HK-2 (cell line): ENCODE results near the gene LCN10.
"Not testable (repeated sequence)": the region's sequence is repeated elsewhere in the genome, so short reads cannot be mapped to it uniquely, and the experiment has no call there.

Experiments used
- DNase-seq: peaks from one replicate; pipeline ENCODE4 v3.0.0-alpha.2; 2018; ENCODE audit not compliant: unreplicated experiment

The LCN10 gene

DNA sequence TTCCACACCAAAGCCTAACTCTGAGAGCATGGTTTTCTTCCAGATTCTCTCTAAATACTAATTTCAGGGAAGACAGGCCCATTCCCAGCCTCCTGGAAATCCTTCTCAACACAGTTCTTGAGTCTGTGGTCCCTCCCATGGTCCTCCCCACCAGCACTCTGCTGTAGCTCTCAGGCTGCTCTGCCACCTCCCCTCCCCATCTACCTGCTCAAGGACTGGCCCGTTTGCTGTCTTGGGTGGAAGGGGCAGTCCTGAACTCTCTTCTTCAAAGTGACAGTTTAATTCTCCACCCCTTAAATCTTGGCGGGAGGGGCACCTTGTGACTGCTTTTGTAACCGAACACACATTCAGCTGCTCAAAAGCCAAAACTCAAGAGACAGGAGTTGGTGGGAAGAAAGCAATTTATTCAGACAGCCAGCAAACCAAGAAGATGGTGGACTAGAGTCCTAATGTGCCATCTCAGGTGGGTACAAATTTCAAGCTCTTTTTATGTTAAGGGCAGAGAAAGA lies 29.2 kb upstream of the LCN10 start:
- DNase-seq, result no peak

DNA sequence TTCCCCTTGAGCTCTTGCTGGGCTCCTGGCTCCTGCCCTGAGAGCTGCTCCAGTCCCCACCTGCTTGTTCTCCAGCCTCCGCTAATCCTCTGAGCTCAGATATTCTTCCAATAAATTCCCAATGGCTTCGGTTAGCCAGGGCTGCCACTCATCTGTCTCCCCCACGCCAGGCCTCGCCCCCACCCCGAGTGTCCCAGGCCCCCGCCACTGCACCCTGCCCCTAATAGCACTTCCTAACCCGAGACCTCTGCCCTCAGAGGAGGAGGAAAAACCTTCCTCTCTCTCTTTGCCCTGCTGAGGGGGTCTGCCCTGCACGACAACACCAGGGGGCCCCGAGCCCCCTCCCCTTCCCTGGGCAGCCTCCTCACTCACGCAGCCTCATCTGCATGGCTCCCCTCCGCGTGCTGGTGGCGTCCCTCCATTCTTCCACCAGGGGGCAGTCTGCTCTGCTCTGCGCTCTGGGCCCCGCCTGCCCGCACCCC lies 27.0 kb upstream of the LCN10 start:
- DNase-seq, result no peak

DNA sequence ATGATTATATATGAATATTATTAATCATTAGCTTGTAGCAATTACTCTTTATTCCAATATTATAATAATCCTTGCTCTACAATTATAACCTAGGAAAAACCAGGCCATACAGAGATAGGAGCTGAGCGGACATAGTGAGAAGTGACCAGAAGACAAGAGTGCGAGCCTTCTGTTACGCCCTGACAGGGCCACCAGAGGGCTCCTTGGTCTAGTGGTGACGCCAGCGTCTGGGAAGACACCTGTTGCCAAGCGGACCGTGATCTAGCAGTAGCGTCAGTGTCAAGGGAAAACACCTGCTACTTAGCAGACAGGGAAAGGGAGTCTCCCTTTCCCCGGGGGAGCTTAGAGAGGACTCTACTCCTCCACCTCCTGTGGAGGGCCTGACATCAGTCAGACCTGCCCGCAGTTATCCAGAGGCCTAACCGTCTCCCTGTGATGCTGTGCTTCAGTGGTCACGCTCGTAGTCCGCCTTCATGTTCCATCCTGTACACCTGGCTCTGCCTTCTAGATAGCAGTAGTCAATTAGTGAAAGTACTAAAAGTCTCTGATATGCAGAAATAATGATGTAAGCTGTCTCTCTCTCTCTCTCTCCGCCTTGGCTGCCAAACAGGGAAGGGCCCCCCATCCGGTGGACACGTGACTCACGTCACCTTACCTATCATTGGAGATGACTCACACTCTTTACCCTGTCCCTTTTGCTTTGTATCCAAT lies 23.8 kb upstream of the LCN10 start:
- peak; percentile 65 for DNase-seq

DNA sequence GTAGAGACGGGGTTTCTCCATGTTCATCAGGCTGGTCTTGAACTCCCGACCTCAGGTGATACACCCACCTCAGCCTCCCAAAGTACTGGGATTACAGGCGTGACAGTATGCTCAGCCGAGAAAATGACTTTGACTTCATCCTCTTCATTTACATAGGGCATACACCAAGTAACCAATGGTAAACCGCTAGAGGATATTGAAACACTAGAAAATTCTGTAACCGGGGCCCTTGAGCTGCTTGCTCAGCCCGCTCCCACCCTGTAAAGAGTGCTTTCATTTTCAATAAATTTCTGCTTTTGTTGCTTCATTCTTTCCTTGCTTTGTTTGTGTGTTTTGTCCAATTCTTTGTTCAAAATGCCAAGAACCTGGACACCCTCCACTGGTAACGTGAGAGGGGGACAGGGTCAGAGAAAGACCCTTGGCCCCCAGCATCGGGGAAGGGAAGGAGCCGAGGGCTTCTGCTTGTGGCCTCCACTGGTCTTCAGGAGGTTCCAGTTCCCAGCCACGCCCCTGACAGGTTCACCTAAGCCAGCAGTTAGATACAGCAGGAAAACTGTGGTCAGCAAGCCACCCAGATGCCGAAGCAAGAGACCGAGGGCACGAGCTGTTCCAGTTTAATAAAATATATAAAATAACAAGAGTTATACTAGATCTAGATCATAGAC lies 23.1 kb upstream of the LCN10 start:
- DNase-seq, result not testable (repeated sequence)

DNA sequence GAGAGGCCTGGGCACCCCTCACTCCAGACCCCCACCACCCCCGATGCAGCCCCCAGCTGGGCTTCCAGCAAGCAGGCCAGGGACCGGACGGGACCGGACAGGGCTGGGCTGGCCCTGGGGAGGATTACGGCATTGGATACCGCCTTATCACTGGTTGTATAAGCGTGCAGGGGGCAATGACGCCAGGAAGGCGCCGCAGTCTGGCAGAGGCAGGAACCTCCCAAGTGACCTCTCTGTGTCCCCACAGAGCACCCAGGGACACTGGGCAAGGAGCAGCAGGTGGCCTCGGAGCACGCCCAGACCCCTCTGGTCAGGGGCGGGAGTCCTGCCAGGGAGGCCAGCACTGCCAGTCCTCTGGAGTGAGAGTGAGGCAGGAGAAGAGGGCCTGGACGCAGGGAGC lies 22.3 kb upstream of the LCN10 start:
- DNase-seq, result no peak

DNA sequence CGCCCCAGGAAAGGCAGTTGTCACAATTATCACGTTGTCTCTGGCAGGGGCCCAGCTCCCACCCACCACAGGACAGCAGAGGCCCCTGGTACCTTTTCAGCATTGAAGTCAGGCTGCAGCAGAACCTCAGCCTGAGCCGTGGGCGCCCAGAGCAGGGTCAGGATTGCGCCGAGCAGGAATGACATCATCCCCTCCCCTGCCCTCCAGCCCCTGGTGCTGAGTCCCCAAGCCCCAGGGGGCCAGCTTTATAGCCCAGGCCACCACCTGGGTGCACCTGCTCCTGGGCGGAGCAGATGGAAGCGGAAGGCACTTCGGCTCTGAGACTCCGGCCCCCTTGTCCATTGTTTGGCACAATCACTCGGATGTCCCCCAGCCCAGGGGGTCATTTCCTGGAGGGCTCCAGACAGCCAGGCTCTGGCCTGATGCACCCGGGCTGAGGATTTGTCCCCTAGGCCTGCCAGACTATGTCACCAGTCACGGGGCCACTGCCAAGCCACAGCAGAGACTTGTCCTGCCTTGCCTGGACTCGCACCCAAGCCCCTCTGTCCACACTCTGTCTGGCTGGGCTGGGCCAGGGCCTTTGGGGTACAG lies 21.7 kb upstream of the LCN10 start, which contains the start of gene LCN15:
Gene LCN15, minus strand, starts transcription at position 218 of the 591 bp plus-strand sequence. Its CDS starts 30 bp downstream, at position 188.
- no peak for DNase-seq

DNA sequence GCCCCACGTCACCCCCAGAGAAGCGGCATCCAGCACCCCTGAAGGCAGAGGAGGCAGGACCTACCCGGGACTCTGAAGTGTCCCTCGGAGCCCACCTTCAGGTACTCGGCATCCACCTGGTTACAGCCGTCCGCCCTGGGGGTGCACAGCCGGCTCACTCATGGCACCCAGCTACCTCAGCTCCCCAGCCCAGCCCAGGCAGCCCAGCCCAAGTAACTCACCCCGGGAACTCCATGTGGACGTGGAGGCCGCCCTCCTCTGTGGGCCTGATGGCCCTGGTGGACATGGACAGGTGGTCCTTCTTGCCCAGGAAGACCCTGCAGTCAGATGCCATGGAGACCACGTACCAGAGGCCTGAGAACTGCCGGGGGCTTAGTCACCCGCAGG lies 20.9 kb upstream of the LCN10 start:
- no peak for DNase-seq

DNA sequence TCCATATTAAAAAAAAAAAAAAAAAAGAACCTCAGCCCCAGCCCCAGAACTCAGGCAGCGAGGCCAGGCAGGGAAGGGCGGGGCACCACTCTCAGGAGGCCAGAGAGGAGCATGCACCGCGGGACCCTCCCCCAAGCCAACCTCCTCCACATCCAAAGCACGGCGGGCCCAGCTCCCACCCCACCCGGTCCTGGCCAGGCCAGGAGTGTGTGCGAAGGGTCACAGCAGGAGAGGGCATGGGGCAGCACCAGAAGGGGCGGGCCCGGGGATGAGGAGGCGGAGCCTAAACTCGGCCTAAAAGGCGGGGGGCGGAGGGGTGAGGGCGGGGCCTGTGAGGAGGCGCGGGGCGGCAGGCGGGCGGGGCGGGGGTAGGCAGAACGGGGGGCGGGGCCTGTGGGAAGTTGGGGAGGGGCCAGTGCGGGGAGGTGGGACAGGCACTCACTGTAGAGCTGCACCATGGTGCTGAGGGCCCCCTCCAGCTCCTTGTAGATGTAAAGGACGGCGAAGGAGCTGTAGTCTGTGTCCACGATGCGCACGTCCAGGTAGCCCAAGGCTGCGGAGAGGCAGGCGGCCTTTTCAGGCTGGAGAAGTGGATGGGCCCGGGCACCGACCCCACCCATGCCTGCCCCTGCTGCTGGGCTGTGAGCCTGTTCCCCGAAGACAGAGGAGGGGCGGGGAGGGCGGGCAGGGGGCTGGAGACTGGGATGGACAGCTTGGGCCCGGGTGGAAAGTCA lies 20.3 kb upstream of the LCN10 start:
- DNase-seq, result no peak

DNA sequence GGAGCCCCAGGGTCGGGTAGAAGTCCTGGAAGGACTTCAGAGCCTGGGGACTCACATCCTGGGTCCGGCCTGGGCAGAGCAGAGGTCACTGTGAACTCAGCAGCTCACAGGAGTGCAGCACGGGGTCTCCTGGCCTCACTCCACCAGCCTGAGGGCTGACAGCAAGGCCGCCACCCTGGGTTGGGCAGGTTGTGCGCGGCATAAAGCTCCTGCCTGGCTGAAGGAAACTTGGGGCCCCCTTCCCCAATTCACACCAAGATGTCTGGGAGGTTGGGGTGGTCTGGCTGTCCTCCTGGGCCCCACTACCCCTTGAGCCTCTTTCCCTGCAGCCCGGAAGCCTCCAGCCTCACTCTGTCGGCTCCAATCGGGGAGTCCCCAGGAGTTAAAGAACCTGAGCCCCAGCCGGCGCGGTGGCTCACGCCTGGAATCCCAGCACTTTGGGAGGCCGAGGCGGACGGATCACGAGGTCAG lies 19.5 kb upstream of the LCN10 start:
- no peak for DNase-seq

DNA sequence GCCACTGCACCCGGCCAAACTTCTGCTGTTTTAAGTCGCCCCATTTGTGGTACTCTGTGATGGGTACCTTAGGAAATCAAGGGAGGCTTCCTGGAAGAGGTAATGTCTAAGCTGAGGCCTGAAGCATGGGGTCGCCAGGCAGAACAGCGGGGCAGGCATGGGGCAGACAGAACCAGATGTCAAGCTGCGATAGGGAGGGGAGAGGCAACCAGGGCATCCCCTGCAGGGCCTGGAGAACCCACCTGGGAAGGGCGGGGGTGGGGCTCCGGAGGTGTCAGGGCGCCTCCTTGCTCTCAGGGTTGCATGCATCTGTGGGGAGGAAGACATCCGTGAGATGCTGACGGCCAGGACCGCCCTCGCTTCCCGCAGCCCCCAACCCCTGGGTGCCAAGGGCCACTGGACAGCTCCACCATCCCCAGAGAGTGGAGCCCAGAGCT lies 18.8 kb upstream of the LCN10 start:
- no peak for DNase-seq

DNA sequence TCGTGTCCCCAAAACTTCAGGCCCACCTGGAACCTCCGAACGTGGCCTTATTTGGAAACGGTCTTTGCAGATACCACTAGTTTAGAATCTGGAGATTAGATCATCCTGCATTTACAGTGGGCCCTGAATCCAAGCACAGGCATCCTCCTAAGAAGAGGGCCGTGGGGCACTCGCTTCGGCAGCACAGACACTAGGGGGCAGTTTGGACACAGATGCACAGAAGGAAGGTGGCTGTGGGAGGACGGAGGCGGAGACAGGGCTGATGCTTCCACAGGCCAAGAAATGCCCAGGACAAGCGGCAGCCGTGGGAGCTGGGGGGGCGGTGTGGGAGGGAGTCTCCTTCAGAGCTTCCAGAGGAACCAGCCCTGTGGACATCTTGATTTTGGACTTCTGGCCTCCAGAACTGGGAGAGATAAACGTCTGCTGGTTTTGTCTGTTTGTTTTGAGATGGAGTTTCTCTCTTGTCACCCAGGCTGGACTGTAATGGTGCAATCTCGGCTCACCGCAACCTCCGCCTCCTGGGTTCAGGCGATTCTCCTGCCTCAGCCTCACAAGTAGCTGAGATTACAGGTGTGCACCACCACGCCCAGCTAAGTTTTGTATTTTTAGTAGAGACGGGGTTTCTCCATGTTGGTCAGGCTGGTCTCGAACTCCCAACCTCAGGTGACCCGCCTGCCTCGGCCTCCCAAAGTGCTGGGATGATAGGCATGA lies 18.2 kb upstream of the LCN10 start:
- peak; percentile 74 for DNase-seq

DNA sequence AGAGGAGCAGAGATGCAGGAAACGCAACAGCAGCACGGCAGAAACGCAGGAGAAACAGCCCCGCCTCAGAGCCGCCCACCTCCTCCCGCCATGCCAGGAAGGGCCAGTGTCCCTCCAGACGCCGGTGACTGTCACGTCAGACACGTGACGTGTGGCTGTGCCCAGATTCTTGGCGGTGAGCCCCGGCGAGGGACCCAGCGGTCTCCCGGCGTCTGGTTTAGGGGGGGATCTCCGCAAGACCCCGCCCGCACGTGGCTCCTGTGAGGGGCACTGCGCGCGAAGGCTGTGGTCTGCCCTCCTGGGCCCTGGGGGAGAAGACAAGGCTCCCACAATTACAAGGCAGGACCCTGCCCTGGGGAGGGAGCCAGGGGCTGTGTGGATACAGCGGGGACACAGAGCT lies 17.7 kb upstream of the LCN10 start:
- no peak for DNase-seq

DNA sequence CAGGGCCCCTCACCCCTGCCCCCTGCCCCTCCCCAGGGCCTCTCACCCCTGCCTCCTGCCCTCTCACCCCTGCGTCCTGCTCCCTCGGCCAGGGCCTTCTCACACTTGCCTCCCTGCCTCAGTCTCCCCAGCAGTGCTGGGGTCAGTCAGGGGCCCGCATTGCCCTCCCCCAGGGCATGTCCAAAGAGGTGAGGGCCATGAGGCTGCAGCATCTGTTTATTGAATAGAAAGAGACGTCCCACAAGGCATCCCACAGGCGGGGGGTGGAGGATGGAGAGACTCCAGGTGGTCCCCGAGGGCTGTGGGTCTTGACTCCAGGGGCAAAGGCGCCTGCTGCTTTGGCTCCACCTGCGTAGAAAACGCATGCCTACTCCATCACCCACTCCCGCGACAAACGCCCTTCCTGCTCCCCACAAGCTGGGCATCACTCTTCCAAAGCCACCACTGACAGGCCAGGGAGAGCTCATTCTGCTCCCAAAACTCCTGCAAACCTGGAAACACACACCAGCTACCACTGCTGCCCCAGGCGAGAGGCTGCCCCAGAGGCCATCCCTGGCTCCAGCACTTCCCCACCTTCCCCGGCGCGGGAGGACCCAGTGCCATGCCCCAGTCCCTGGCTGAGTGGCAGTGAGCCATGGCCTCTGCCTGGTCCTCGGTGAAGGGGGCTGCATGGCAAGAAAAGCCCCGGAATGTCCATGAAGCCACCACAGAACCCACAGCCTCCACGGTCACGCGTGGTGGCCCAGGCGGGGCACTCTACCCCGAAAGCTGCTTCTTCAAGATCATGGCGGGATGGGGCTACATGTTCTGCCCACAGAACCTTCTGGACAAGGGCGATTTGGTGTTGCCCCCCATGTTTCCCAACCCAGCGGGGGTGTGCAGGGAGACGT lies 16.9 kb upstream of the LCN10 start:
- DNase-seq, result no peak

DNA sequence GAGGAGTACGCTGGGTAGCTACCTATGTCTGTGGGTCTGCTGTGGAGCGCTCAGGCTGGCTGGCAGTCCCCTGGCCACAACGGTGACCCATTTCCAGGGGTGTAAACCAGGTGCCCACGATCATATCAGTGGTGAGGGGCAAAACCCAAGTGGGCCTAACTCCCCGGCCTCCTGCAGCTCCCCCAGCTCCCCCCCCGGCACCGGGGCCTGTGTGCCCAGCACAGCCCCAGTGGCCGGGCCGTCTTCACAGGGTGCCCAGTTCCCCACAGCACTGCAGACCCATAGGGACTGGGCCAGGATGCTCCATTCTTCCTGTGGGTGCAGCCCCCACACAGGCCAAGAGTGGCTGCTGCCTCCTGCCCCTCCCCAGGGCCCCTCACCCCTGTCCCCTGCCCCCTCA lies 16.3 kb upstream of the LCN10 start:
- DNase-seq, result no peak

DNA sequence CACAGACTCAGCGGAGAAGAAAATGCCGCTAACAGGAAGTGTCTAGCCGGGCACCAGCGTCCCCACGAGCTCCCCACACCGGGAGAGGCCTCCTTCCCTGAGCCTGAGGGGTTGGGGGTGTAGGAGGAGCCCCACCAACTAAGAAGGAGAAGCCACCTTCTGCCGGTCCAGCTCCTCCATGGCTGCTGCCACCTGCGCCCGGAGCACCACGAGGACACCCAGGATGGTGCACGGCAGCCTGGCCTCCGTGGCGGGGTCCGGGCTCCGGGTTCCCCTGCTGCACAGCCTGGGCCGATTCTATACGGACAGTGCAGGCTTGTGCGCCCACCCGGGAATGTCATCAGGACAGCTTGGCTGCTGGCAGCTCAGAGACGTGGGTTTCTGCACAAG lies 15.0 kb upstream of the LCN10 start:
- DNase-seq, result no peak

DNA sequence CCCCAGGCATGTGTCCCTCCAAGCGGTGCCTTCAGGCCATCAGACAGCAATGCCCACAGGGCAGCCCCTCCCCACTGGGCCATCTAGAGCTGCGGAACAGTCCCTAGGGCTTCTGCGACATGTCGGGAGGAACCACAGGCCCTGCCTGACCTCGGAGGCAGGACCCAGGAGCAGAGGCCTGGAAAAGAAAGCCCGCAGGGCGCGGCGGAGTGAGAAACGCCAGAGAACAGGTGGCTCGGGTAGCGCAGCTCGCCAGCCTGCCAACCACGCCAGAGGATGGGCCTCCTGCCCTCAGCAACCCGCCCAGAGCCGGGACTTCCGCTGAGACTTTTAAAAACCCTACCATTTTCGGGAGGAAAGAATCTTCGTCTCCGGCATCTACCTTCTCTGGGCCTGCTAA lies 14.6 kb upstream of the LCN10 start:
- no peak for DNase-seq

DNA sequence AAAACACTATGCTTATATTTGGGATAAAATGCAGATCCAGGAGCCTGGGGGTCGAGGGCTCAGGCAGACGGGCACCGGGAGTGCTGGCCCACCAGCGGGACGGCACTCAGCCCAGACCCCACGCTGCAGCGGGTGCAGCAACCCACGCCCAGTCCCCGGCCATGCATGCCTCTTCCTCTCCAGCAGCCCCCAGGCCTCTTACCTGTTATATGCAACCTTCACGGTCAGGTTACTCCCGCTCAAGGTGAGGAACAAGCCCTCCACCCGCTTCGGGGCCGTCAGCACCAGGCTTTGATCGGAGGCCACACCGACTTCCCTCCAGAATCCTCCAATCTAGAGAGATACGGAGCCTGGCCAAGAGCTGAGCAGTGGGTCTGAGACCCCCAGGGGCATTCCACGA lies 14.1 kb upstream of the LCN10 start:
- DNase-seq, result no peak

DNA sequence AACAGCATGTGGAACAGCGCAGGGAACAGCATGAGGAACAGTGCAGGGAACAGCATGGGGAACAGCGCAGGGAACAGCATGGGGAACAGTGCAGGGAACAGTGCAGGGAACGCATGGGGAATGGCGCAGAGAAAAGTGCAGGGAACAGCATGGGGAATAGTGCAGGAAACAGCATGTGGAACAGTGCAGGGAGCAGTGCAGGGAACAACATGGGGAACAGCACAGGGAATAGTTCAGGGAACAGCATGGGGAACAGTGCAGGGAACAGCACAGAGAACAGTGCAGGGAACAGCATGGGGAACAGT lies 13.3 kb upstream of the LCN10 start:
- DNase-seq, result no peak

DNA sequence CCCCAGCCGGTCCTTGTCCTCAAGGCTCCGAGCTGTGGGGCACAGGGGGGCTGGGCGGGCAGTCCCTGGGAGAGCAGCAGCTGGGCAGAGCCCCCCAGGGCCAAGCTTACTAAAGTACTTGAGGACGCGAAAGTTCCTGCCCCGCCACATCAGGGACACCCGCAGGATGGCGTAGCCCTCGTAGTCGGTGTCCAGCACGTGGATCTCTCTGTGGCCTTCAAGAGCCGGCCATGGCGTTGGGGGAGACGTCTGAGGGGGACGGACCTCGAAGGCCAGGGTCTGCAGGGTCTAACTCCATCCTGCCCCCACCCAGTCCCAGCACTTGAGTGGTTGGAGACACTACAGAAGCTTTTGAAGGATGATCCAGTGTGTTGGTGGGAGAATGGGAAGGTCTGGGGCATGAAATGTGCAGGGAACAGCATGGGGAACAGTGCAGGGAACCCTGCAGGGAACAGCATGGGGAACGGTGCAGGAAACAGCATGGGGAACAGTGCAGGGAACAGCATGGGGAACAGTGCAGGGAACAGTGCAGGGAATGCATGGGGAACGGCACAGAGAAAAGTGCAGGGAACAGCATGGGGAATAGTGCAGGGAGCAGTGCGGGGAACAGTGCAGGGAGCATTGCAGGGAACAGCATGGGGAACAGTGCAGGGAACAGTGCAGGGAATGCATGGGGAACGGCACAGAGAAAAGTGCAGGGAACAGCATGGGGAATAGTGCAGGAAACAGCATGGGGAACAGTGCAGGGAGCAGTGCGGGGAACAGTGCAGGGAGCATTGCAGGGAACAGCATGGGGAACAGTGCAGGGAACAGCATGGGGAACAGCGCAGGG lies 12.8 kb upstream of the LCN10 start:
- DNase-seq, result not testable (repeated sequence)
